HEK293T (cell line): ENCODE data around the gene TMEM19.

Experiments used
- CTCF ChIA-PET: fragments of 350-600 bp; formaldehyde crosslinking; extraction: SDS; loops from one replicate; lab custom pipeline; 2021; ENCODE audit warnings: antibody characterized with exemption, inconsistent platforms; lab: Yijun Ruan, JAX
- POLR2A ChIA-PET: fragments of 350-600 bp; formaldehyde crosslinking; extraction: SDS; loops from one replicate; lab custom pipeline; 2020; ENCODE audit warnings: antibody characterized with exemption, inconsistent platforms; lab: Yijun Ruan, JAX
- DNase-seq: peaks from one replicate; pipeline ENCODE4 v3.0.0; 2012; ENCODE audit warnings: mixed read lengths; ENCODE audit errors: extremely low spot score
- ARNT ChIP-seq: fragments of 450-650 bp; IDR thresholded peaks from 2 replicates; pipeline ENCODE4 v1.6.1; 2017; ENCODE audit warnings: mild to moderate bottlenecking
- BHLHE40 ChIP-seq: fragments of 450-650 bp; IDR thresholded peaks from 2 replicates; pipeline ENCODE4 v1.6.1; 2016; ENCODE audit warnings: mild to moderate bottlenecking, moderate library complexity, borderline replicate concordance
- CTBP1 ChIP-seq: fragments of 450-650 bp; IDR thresholded peaks from 2 replicates; pipeline ENCODE4 v1.6.1; 2016; ENCODE audit warnings: borderline replicate concordance
- ELF4 ChIP-seq: fragments of 450-650 bp; IDR thresholded peaks from 2 replicates; pipeline ENCODE4 v1.6.1; 2017; ENCODE audit warnings: antibody characterized with exemption
- FOXA1 ChIP-seq: fragments of 450-650 bp; IDR thresholded peaks from 2 replicates; pipeline ENCODE4 v1.6.1; 2016; ENCODE audit warnings: mild to moderate bottlenecking
- FOXK2 ChIP-seq: fragments of 450-650 bp; IDR thresholded peaks from 2 replicates; pipeline ENCODE4 v1.6.1; 2016; ENCODE audit warnings: mild to moderate bottlenecking
- FOXM1 ChIP-seq: fragments of 450-650 bp; IDR thresholded peaks from 2 replicates; pipeline ENCODE4 v1.6.1; 2017; ENCODE audit warnings: mild to moderate bottlenecking, borderline replicate concordance
- HDGF ChIP-seq: fragments of 450-650 bp; IDR thresholded peaks from 2 replicates; pipeline ENCODE4 v1.6.1; 2017; ENCODE audit warnings: antibody characterized with exemption, borderline replicate concordance
- L3MBTL2 ChIP-seq: fragments of 450-650 bp; conservative IDR thresholded peaks from 2 replicates; pipeline ENCODE4 v1.6.1; 2016; ENCODE audit warnings: mild to moderate bottlenecking
- LEF1 ChIP-seq: fragments of 450-650 bp; IDR thresholded peaks from 2 replicates; pipeline ENCODE4 v1.6.1; 2017; ENCODE audit warnings: mild to moderate bottlenecking, borderline replicate concordance
- NFRKB ChIP-seq: fragments of 450-650 bp; IDR thresholded peaks from 2 replicates; pipeline ENCODE4 v1.6.1; 2016; ENCODE audit warnings: mild to moderate bottlenecking, moderate library complexity
- SP1 ChIP-seq: fragments of 450-650 bp; IDR thresholded peaks from 2 replicates; pipeline ENCODE4 v1.6.1; 2017
- SUZ12 ChIP-seq: fragments of 450-650 bp; IDR thresholded peaks from 2 replicates; pipeline ENCODE4 v1.6.1; 2016; ENCODE audit warnings: mild to moderate bottlenecking
- TARDBP ChIP-seq: fragments of 450-650 bp; IDR thresholded peaks from 2 replicates; pipeline ENCODE4 v1.6.1; 2016
- ZNF384 ChIP-seq: fragments of 450-650 bp; IDR thresholded peaks from 2 replicates; pipeline ENCODE4 v1.6.1; 2016
- TF ChIP-seq, protein P1 (sequence below): fragments of 450-650 bp; IDR thresholded peaks from 2 replicates; pipeline ENCODE4 v1.6.1; 2016

Gene TMEM19

GRCh38 chr12:71685914-71686657 is at the start of gene TMEM19:
TSS of gene TMEM19 (plus strand) at chr12:71686082. CDS start at chr12:71686681, 599 bp downstream.
- TF ChIP-seq HDGF (no peak), FOXM1 (no peak), SP1 (no peak), ZNF384 (no peak), FOXA1 (no peak), LEF1 (no peak), NFRKB (no peak), ARNT (no peak), ELF4 (no peak), CTBP1 (no peak), SUZ12 (no peak), BHLHE40 (no peak), TARDBP (no peak), L3MBTL2 (peak; percentile 97), FOXK2 (no peak)
- TF ChIP-seq, protein P1, sequence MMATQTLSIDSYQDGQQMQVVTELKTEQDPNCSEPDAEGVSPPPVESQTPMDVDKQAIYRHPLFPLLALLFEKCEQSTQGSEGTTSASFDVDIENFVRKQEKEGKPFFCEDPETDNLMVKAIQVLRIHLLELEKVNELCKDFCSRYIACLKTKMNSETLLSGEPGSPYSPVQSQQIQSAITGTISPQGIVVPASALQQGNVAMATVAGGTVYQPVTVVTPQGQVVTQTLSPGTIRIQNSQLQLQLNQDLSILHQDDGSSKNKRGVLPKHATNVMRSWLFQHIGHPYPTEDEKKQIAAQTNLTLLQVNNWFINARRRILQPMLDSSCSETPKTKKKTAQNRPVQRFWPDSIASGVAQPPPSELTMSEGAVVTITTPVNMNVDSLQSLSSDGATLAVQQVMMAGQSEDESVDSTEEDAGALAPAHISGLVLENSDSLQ: peak; percentile 50; the same call in 1 of the 2 replicates

DNA sequence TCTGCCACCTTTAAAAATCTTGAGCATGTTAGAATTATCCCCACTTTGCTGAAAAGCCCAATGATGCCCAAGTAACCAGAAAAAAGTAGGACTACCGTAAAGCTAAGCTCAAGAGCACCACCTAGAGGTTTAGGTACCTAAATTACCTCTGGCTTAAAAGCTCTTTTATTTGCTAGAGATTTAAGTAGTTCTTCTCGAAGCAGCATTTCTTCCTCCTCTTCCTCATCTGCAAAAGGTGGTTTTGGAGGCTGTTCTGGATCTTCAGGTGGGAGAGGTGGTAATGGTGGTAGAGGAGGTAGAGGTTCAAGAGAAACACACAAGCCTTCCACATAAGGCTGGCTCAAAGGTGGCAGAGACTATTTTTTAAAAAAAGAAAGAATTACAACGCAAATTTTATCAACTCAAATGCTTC is 49.2 kb upstream of the TMEM19 start:
- ChIA-PET CTCF (interaction anchor here (0.6 to 1.7 kb wide), 9 partner anchors 9 to 763 kb away, joined by 3 to 13 read pairs (median 3); partner anchors contain the start of gene TMEM19), POLR2A (no interaction called here)
- peak; percentile 60 for DNase-seq
- TF ChIP-seq BHLHE40 (no peak), L3MBTL2 (no peak), ELF4 (no peak)

More at GRCh38 chr12:71685914-71686657, at the start of gene TMEM19:
- peak; percentile 84 for DNase-seq
- ChIA-PET CTCF (interaction anchor here (1.2 to 2.0 kb wide), 4 partner anchors 9 to 61 kb away, joined by 3 to 7 read pairs (median 5); no protein-coding TSS in a partner anchor), POLR2A (interaction anchor here (1.0 to 3.8 kb wide), 14 partner anchors 9 to 68 kb away, joined by 3 to 50 read pairs (median 6); partner anchors contain the start of genes RAB21, THAP2 and ZFC3H1)

DNA sequence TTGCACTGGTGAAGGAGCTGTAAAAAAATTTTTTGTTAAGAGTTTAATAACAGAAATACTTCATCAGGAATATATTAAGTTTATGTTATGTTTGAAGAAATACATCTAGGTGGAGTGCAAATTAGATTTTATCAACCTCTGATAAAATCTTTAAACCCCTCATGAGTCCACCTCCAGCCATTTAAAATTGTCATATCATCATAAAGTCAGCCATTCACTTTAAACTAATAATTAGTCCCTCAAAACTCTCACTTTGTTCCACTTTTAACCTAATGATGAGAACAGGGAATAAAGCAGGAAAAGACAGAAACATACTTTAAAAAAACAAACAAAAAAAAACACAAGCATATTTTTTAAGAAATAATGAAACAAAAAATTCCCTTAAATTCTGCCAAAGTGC is 47.4 kb upstream of the TMEM19 start:
- DNase-seq: no peak
- CTCF ChIA-PET: interaction anchor here (0.6 kb wide), 1 partner anchor 111 kb away, joined by 3 read pairs; no protein-coding TSS in a partner anchor
- TF ChIP-seq ARNT (no peak), FOXM1 (no peak), BHLHE40 (no peak), ELF4 (no peak), ZNF384 (no peak), LEF1 (no peak), FOXK2 (no peak), TARDBP (no peak), HDGF (no peak), CTBP1 (no peak), NFRKB (no peak), SUZ12 (no peak), L3MBTL2 (no peak), SP1 (no peak), FOXA1 (no peak)
- TF ChIP-seq, protein P1: no peak
- POLR2A ChIA-PET: no interaction called here

DNA sequence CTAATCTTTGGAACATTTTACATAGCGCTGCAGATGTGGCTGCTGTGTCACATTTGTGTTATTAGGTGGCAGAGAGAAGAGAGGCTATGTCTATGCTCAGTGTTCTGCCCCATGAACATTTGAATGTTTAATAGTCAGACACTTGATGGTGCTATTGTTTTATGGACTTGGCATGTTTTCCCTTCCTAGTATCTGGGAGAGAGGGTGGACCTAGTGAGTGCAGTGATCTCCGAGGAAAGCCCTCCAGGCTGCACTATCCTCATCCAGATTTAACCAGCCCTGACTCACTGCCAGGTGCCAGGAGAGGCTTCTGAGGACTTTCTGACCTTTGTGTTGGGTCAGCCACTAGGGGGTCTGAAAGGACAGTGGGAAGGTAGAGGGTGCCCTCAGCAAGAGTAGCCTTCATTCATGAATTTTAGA is 46.5 kb upstream of the TMEM19 start:
- POLR2A ChIA-PET: no interaction called here
- no peak for DNase-seq
- CTCF ChIA-PET: no interaction called here
- TF ChIP-seq BHLHE40: no peak
- TF ChIP-seq CTBP1: no peak
- TF ChIP-seq ARNT: no peak
- TF ChIP-seq, protein P1: no peak
- TF ChIP-seq SP1: no peak
- no peak for TF ChIP-seq L3MBTL2
- no peak for TF ChIP-seq FOXK2
- no peak for TF ChIP-seq LEF1
- no peak for TF ChIP-seq FOXA1
- no peak for TF ChIP-seq SUZ12
- TF ChIP-seq ZNF384: no peak
- TF ChIP-seq TARDBP: no peak
- TF ChIP-seq HDGF: no peak
- TF ChIP-seq FOXM1: no peak
- TF ChIP-seq ELF4: no peak
- no peak for TF ChIP-seq NFRKB

- CTCF ChIA-PET: interaction anchor here (0.7 kb wide), 1 partner anchor 13 kb away, joined by 3 read pairs; no protein-coding TSS in a partner anchor
- no peak for TF ChIP-seq FOXK2
- TF ChIP-seq, protein P1: no peak
- no peak for TF ChIP-seq HDGF
- no peak for TF ChIP-seq ZNF384
- TF ChIP-seq L3MBTL2: no peak
- POLR2A ChIA-PET: no interaction called here
- DNase-seq: no peak
Measured at GRCh38 chr12:71640316-71640715, 45.6 kb upstream of the TMEM19 start.
